ENCODE data around the gene PUM2.

Gene PUM2

GRCh38 chr2:20229322-20230113, 121.1 kb downstream of the PUM2 start:
- no peak for DNase-seq

GRCh38 chr2:20227894-20228505, 122.6 kb downstream of the PUM2 start:
- DNase-seq, result no peak

- DNase-seq, result no peak
Measured at GRCh38 chr2:20226152-20226545, 124.5 kb downstream of the PUM2 start.

- DNase-seq, result peak; percentile 58
Measured at GRCh38 chr2:20225294-20226151, 125.1 kb downstream of the PUM2 start.

- DNase-seq, result peak; percentile 68
Measured at GRCh38 chr2:20224716-20225293, 125.8 kb downstream of the PUM2 start, which contains the start of gene SDC1. SDC1 (minus strand) TSS chr2:20225130; CDS start chr2:20224867, 263 bp downstream.

GRCh38 chr2:20224164-20224715, 126.4 kb downstream of the PUM2 start:
- no peak for DNase-seq

- peak; percentile 69 for DNase-seq
Measured at GRCh38 chr2:20223407-20224163, 127.1 kb downstream of the PUM2 start.

GRCh38 chr2:20222769-20223406, 127.8 kb downstream of the PUM2 start:
- peak; percentile 69 for DNase-seq

GRCh38 chr2:20222014-20222768, 128.5 kb downstream of the PUM2 start:
- no peak for DNase-seq

- no peak for DNase-seq
Measured at GRCh38 chr2:20221555-20221973, 129.1 kb downstream of the PUM2 start.

GRCh38 chr2:20220806-20221554, 129.7 kb downstream of the PUM2 start:
- no peak for DNase-seq

- DNase-seq, result no peak
Measured at GRCh38 chr2:20219763-20220380, 130.8 kb downstream of the PUM2 start.

- no peak for DNase-seq
Measured at GRCh38 chr2:20218331-20219320, 132.0 kb downstream of the PUM2 start.

- DNase-seq, result no peak
Measured at GRCh38 chr2:20217041-20217970, 133.3 kb downstream of the PUM2 start.

GRCh38 chr2:20216130-20217025, 134.3 kb downstream of the PUM2 start:
- DNase-seq, result no peak
